C4-2B (cell line): ENCODE results near the gene ADGRB2.

ENCODE experiments used
- ZFX ChIP-seq: fragments of 450-650 bp; IDR thresholded peaks from 2 replicates; pipeline ENCODE4 v1.6.1; 2017
- TF ChIP-seq, protein P1 (sequence below): fragments of 450-650 bp; conservative IDR thresholded peaks from 2 replicates; pipeline ENCODE4 v1.5.1; 2017; ENCODE audit warnings: mild to moderate bottlenecking

DNA sequence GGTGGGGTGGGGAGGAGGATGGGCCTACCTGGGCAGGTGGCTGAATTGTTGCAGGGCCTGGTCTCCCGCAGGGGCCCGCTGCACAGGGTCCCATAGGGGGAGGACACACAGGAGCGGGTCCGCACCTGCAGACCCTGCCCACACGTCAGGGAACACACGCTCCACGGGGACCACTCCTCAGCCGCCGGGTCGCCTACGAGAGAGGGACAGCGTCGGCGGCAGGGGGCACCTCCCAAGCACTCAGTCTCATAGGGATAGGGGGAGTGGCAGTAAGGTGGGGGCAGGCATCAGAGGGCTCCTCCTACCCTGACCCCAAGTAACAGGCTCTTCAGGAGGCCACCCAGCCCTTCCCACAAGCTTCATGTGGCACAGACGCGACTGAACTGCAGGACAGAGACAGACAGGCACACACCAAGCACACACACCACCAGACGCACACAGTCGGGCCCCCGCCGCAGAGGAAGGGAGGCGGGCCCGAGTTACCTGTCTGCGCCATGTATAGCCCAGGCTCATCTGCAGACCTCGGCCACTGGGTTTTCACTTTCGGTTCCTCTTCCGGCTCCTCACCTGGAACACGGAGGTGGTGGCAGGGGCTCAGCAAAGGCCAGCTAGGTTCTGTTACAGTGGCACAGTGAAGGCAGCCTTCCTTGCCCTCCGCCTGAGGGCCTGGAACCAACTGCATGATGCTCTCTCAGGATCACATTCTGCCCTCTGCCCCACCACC is 19.8 kb downstream of the ADGRB2 start:
- TF ChIP-seq, protein P1, sequence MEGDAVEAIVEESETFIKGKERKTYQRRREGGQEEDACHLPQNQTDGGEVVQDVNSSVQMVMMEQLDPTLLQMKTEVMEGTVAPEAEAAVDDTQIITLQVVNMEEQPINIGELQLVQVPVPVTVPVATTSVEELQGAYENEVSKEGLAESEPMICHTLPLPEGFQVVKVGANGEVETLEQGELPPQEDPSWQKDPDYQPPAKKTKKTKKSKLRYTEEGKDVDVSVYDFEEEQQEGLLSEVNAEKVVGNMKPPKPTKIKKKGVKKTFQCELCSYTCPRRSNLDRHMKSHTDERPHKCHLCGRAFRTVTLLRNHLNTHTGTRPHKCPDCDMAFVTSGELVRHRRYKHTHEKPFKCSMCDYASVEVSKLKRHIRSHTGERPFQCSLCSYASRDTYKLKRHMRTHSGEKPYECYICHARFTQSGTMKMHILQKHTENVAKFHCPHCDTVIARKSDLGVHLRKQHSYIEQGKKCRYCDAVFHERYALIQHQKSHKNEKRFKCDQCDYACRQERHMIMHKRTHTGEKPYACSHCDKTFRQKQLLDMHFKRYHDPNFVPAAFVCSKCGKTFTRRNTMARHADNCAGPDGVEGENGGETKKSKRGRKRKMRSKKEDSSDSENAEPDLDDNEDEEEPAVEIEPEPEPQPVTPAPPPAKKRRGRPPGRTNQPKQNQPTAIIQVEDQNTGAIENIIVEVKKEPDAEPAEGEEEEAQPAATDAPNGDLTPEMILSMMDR: no peak
- TF ChIP-seq ZFX: no peak
